ENCODE results near the gene HLTF. TPM values are rescaled to one million over a fixed set of nuclear protein-coding genes. Genes with fewer than 3 reads are reported as not detected.

Gene HLTF
- total and polyA plus RNA-seq, 2 donors (not counting 1 experiment from before 2014, with no cell fraction given), result 22.1 to 67.2 TPM

- Histone ChIP-seq H3K4me1 (ENCODE audit: control insufficient read depth, extremely low read depth, insufficient read depth, low read length) (peaks cover under 1% of the 10 kb centered on the region), H3K27ac (ENCODE audit: insufficient read depth, low read length) (no peak overlapping the region), H3K9ac (ENCODE audit: insufficient read depth, low read length) (no peak overlapping the region), H3K9me3 (ENCODE audit: control insufficient read depth, insufficient read depth, low read depth, low read length) (no peaks in the 10 kb centered on the region), H3K4me3 (replicated peaks in 1 of 4; ENCODE audit: control extremely low read depth in 1 of 4, insufficient read depth in 1 of 4, low read depth in 3 of 4, low read length in 4 of 4) (no peak overlapping the region), H4K20me1 (ENCODE audit: control insufficient read depth, extremely low read depth, insufficient read depth, low read length) (no peaks in the 10 kb centered on the region), H2AFZ (ENCODE audit: low read length) (no peak overlapping the region), H3K79me2 (ENCODE audit: control insufficient read depth, insufficient read depth, low read length) (peaks cover 5% of the 10 kb centered on the region), H3K4me2 (ENCODE audit: extremely low read depth, insufficient read depth, low read length) (no peak overlapping the region), H3K27me3 (ENCODE audit: control insufficient read depth, insufficient read depth, low read length) (no peaks in the 10 kb centered on the region), H3K36me3 (ENCODE audit: control insufficient read depth, insufficient read depth, low read length) (no peaks in the 10 kb centered on the region)
- no peak for DNase-seq (ENCODE audit: low read depth in 2 of 2)
- no peak for TF ChIP-seq CTCF (conservative IDR thresholded peaks at IDR 0.05 in 1 of 2, IDR thresholded peaks at IDR 0.05 in 1 of 2; ENCODE audit: low read depth in 1 of 2, low read length in 2 of 2)
- TF ChIP-seq EZH2 (IDR thresholded peaks at IDR 0.05; ENCODE audit: low read length, missing control alignments), result no peak
Measured at GRCh38 chr3:149090461-149090860, 4.1 kb upstream of the HLTF start.

- H3K27me3 ChIP-seq (ENCODE audit: control insufficient read depth, insufficient read depth, low read length), result no peaks in the 10 kb centered on the region
- no peak overlapping the region for H2AFZ ChIP-seq (ENCODE audit: low read length)
- no peaks in the 10 kb centered on the region for H3K9me3 ChIP-seq (ENCODE audit: control insufficient read depth, insufficient read depth, low read depth, low read length)
- no peak for DNase-seq (ENCODE audit: low read depth in 2 of 2)
- no peak overlapping the region for H3K4me2 ChIP-seq (ENCODE audit: extremely low read depth, insufficient read depth, low read length)
- no peak overlapping the region for H3K27ac ChIP-seq (ENCODE audit: insufficient read depth, low read length)
- no peak for TF ChIP-seq EZH2 (IDR thresholded peaks at IDR 0.05; ENCODE audit: low read length, missing control alignments)
- TF ChIP-seq CTCF (conservative IDR thresholded peaks at IDR 0.05 in 1 of 2, IDR thresholded peaks at IDR 0.05 in 1 of 2; ENCODE audit: low read depth in 1 of 2, low read length in 2 of 2), result no peak
- H3K4me3 ChIP-seq (replicated peaks in 1 of 4; ENCODE audit: control extremely low read depth in 1 of 4, insufficient read depth in 1 of 4, low read depth in 3 of 4, low read length in 4 of 4), result no peak overlapping the region
- peaks cover 16% of the 10 kb centered on the region for H3K79me2 ChIP-seq (ENCODE audit: control insufficient read depth, insufficient read depth, low read length)
- H4K20me1 ChIP-seq (ENCODE audit: control insufficient read depth, extremely low read depth, insufficient read depth, low read length), result no peaks in the 10 kb centered on the region
- H3K36me3 ChIP-seq (ENCODE audit: control insufficient read depth, insufficient read depth, low read length), result no peaks in the 10 kb centered on the region
- peaks cover 4% of the 10 kb centered on the region for H3K4me1 ChIP-seq (ENCODE audit: control insufficient read depth, extremely low read depth, insufficient read depth, low read length)
- no peak overlapping the region for H3K9ac ChIP-seq (ENCODE audit: insufficient read depth, low read length)
Measured at GRCh38 chr3:149089395-149089794, 3.1 kb upstream of the HLTF start.

GRCh38 chr3:149087208-149087607 is 875 bp upstream of the HLTF start:
- no peak overlapping the region for H3K4me3 ChIP-seq (replicated peaks in 1 of 4; ENCODE audit: control extremely low read depth in 1 of 4, insufficient read depth in 1 of 4, low read depth in 3 of 4, low read length in 4 of 4)
- no peak overlapping the region for H2AFZ ChIP-seq (ENCODE audit: low read length)
- no peaks in the 10 kb centered on the region for H3K36me3 ChIP-seq (ENCODE audit: control insufficient read depth, insufficient read depth, low read length)
- no peaks in the 10 kb centered on the region for H3K9me3 ChIP-seq (ENCODE audit: control insufficient read depth, insufficient read depth, low read depth, low read length)
- H3K27me3 ChIP-seq (ENCODE audit: control insufficient read depth, insufficient read depth, low read length), result no peaks in the 10 kb centered on the region
- peaks cover 4% of the 10 kb centered on the region for H3K4me1 ChIP-seq (ENCODE audit: control insufficient read depth, extremely low read depth, insufficient read depth, low read length)
- no peak overlapping the region for H3K9ac ChIP-seq (ENCODE audit: insufficient read depth, low read length)
- no peak overlapping the region for H3K27ac ChIP-seq (ENCODE audit: insufficient read depth, low read length)
- H4K20me1 ChIP-seq (ENCODE audit: control insufficient read depth, extremely low read depth, insufficient read depth, low read length), result no peaks in the 10 kb centered on the region
- DNase-seq (ENCODE audit: low read depth in 2 of 2), result no peak
- no peak for TF ChIP-seq EZH2 (IDR thresholded peaks at IDR 0.05; ENCODE audit: low read length, missing control alignments)
- TF ChIP-seq CTCF (conservative IDR thresholded peaks at IDR 0.05 in 1 of 2, IDR thresholded peaks at IDR 0.05 in 1 of 2; ENCODE audit: low read depth in 1 of 2, low read length in 2 of 2), result no peak
- H3K79me2 ChIP-seq (ENCODE audit: control insufficient read depth, insufficient read depth, low read length), result peaks cover 19% of the 10 kb centered on the region
- no peak overlapping the region for H3K4me2 ChIP-seq (ENCODE audit: extremely low read depth, insufficient read depth, low read length)
